ENCODE data around the gene NACC2.

NACC2 gene

DNA sequence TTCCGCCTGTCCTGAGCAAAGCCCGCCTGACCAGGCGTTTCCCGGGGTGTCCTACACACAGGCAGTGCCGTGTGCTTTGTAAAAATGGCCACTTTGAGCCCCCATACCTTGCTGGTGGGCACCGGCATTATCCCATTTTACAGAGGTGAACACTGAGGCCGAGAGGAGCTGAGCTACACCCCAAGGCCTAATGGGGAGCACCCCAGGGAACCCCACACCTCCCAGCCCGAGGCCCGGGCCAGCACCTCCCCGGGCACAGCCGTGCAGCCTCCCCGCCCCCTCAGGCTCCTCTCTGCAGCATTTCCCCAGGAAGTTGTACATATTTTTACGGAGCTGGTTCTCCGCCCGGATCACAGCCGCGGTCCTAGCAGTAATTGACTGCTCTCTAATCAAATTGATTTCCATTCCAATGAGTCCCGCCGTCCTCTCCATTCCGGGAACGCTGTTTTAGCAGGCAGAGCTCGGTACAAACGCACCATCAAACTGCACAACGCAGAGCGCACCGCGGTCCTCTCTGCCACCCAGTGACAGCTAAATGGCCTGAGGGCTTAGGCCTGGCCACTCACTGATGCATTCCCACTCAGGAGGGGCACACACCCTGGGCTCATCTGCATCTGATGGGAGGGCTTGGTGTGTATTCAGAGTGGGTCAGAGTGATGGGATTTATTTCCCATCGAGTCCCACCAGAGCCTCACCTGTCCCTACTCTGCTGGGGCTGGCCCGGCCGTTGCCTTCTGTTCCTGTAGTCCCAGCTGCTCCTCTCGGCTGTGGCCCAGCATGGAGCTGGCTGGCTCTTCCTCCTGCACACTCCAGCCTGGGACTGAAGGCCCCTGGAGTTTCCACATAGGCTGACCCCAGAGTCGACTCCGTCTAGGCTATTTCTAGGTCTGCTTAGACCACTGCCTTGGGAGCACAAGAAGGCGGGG is 97.7 kb downstream of the NACC2 start:
- Histone ChIP-seq H3K4me3 (ENCODE audit: low read length) (no peak overlapping the region), H3K79me2 (ENCODE audit: control insufficient read depth, low read length) (no peaks in the 10 kb centered on the region), H3K9me3 (ENCODE audit: control insufficient read depth, insufficient read depth, low read length) (no peaks in the 10 kb centered on the region), H3K4me1 (ENCODE audit: control insufficient read depth, low read length) (peaks cover 10% of the 10 kb centered on the region), H3K27me3 (ENCODE audit: control insufficient read depth, low read length) (no peaks in the 10 kb centered on the region), H3K36me3 (ENCODE audit: control insufficient read depth, low read length) (no peaks in the 10 kb centered on the region), H3K4me2 (ENCODE audit: low read length) (no peak overlapping the region), H3K9me2 (replicated peaks; ENCODE audit: control insufficient read depth, low read length) (no peaks in the 10 kb centered on the region), H3K27ac (ENCODE audit: low read depth, low read length) (no peak overlapping the region), H4K20me1 (ENCODE audit: control insufficient read depth, insufficient read depth, low read depth, low read length) (no peaks in the 10 kb centered on the region), H3F3A (ENCODE audit: control insufficient read depth, insufficient read depth) (no peaks in the 10 kb centered on the region)
- no peak for TF ChIP-seq EZH2phosphoT487 (IDR thresholded peaks at IDR 0.05; ENCODE audit: borderline replicate concordance, low read length)
- TF ChIP-seq, protein P1, sequence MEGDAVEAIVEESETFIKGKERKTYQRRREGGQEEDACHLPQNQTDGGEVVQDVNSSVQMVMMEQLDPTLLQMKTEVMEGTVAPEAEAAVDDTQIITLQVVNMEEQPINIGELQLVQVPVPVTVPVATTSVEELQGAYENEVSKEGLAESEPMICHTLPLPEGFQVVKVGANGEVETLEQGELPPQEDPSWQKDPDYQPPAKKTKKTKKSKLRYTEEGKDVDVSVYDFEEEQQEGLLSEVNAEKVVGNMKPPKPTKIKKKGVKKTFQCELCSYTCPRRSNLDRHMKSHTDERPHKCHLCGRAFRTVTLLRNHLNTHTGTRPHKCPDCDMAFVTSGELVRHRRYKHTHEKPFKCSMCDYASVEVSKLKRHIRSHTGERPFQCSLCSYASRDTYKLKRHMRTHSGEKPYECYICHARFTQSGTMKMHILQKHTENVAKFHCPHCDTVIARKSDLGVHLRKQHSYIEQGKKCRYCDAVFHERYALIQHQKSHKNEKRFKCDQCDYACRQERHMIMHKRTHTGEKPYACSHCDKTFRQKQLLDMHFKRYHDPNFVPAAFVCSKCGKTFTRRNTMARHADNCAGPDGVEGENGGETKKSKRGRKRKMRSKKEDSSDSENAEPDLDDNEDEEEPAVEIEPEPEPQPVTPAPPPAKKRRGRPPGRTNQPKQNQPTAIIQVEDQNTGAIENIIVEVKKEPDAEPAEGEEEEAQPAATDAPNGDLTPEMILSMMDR (IDR thresholded peaks at IDR 0.05; ENCODE audit: low read depth, low read length, poor library complexity, severe bottlenecking), result no peak

DNA sequence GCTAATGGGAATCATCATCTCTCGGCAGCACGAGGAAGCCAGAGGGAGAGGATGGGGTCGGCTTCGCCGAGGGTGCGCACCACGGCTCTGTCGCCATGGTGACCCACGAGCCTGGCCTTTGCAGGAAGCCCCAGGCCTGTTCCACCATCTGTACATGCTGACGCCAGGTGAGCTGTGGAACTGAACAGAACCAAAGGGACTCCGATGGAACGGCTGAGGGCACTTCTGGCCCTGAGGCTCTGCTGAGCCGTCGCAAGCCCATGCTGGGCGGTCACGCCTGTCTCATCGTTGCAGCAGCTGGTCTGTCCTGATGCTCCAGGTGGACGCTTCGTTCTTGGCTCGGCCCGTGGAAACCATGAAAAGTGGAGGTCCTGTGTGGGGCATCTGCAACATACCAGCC is 99.3 kb downstream of the NACC2 start:
- Histone ChIP-seq H3K9me3 (ENCODE audit: control insufficient read depth, insufficient read depth, low read length) (no peaks in the 10 kb centered on the region), H3K36me3 (ENCODE audit: control insufficient read depth, low read length) (no peaks in the 10 kb centered on the region), H3K27me3 (ENCODE audit: control insufficient read depth, low read length) (no peaks in the 10 kb centered on the region), H3F3A (ENCODE audit: control insufficient read depth, insufficient read depth) (no peaks in the 10 kb centered on the region), H3K4me2 (ENCODE audit: low read length) (no peak overlapping the region), H3K79me2 (ENCODE audit: control insufficient read depth, low read length) (no peaks in the 10 kb centered on the region), H3K4me3 (ENCODE audit: low read length) (no peak overlapping the region), H3K9me2 (replicated peaks; ENCODE audit: control insufficient read depth, low read length) (no peaks in the 10 kb centered on the region), H3K27ac (ENCODE audit: low read depth, low read length) (no peak overlapping the region), H4K20me1 (ENCODE audit: control insufficient read depth, insufficient read depth, low read depth, low read length) (no peaks in the 10 kb centered on the region), H3K4me1 (ENCODE audit: control insufficient read depth, low read length) (peaks cover 13% of the 10 kb centered on the region)
- TF ChIP-seq, protein P1 (IDR thresholded peaks at IDR 0.05; ENCODE audit: low read depth, low read length, poor library complexity, severe bottlenecking), result no peak
- no peak for TF ChIP-seq EZH2phosphoT487 (IDR thresholded peaks at IDR 0.05; ENCODE audit: borderline replicate concordance, low read length)

DNA sequence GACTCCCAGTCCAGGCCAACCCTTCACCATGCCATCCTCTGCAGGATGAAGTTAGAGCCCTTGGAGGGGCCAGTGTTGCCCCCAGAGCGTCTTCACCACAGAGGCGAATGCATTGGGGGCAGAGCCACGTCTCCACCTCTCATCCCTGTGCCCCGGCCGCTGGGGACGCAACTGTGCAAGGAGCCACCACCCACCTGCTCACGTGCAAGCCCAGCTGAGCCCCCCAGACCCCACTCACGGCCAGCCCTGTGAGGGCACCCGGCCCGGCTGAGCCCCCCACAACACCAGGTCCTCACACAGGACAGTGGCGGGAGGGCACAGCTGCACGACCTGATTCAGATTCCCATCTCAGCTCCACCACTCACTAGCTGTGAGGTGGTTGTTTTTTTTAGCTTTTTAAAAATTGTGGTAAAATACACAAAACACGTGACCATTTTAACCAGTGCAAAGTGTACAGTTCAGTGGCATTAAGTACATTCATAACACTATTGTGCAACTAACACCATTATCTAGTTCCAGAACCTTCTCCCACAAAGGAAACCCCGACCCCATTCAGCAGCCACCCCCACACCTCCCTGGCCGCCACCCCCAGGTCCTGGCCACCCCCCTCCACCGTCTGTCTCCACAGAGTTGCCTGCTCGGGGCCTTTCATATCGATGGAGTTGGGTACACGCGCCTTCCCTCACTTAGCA is 100.4 kb downstream of the NACC2 start:
- Histone ChIP-seq H3K79me2 (ENCODE audit: control insufficient read depth, low read length) (no peaks in the 10 kb centered on the region), H3K27ac (ENCODE audit: low read depth, low read length) (no peak overlapping the region), H3K9me3 (ENCODE audit: control insufficient read depth, insufficient read depth, low read length) (no peaks in the 10 kb centered on the region), H4K20me1 (ENCODE audit: control insufficient read depth, insufficient read depth, low read depth, low read length) (no peaks in the 10 kb centered on the region), H3F3A (ENCODE audit: control insufficient read depth, insufficient read depth) (no peaks in the 10 kb centered on the region), H3K4me2 (ENCODE audit: low read length) (no peak overlapping the region), H3K9me2 (replicated peaks; ENCODE audit: control insufficient read depth, low read length) (no peaks in the 10 kb centered on the region), H3K4me1 (ENCODE audit: control insufficient read depth, low read length) (peaks cover 17% of the 10 kb centered on the region), H3K4me3 (ENCODE audit: low read length) (no peak overlapping the region), H3K27me3 (ENCODE audit: control insufficient read depth, low read length) (no peaks in the 10 kb centered on the region), H3K36me3 (ENCODE audit: control insufficient read depth, low read length) (no peaks in the 10 kb centered on the region)
- TF ChIP-seq, protein P1 (IDR thresholded peaks at IDR 0.05; ENCODE audit: low read depth, low read length, poor library complexity, severe bottlenecking), result no peak
- TF ChIP-seq EZH2phosphoT487 (IDR thresholded peaks at IDR 0.05; ENCODE audit: borderline replicate concordance, low read length), result no peak

All from DOHH2 (cell line).